K562 (cell line): ENCODE data around the gene HOXB5. TPM values are rescaled to one million over a fixed set of nuclear protein-coding genes. Genes with fewer than 3 reads are reported as not detected.

Experiments
- ADNP ChIP-seq: fragments of 200-800 bp; sonication (Bioruptor generic); IDR thresholded peaks from 2 replicates; pipeline ENCODE4 v1.6.1; 2016; ENCODE audit warnings: missing genetic modification characterization, missing compliant biosample characterization
- BRD4 ChIP-seq: fragments of 200-600 bp; sonication (generic); IDR thresholded peaks from 2 replicates; pipeline ENCODE4 v1.6.1; 2017; ENCODE audit warnings: inconsistent platforms
- C11orf30 ChIP-seq: fragments of 450-650 bp; IDR thresholded peaks from 2 replicates; pipeline ENCODE4 v1.6.1; 2016; ENCODE audit warnings: low read depth, mild to moderate bottlenecking
- DNMT1 ChIP-seq: fragments of 450-650 bp; IDR thresholded peaks from 2 replicates; pipeline ENCODE4 v1.6.1; 2016; ENCODE audit warnings: antibody characterized with exemption, mild to moderate bottlenecking
- EGR1 ChIP-seq: fragments of 450-650 bp; conservative IDR thresholded peaks from 2 replicates; pipeline ENCODE4 v1.6.1; 2017; ENCODE audit warnings: mild to moderate bottlenecking
- EHMT2 ChIP-seq: fragments of 450-650 bp; IDR thresholded peaks from 2 replicates; pipeline ENCODE4 v1.6.1; 2018; ENCODE audit warnings: antibody characterized with exemption
- FOXM1 ChIP-seq, 2 experiments: fragments of 450-650 bp in 1 of 2; sonication (generic) in 1 of 2; formaldehyde crosslinking in 1 of 2; IDR thresholded peaks; 2 replicates each; pipeline versions ENCODE4 v1.6.1 to v1.9.0; 2017 to 2022; ENCODE audit warnings: low read depth in 2 of 2, mild to moderate bottlenecking in 2 of 2, missing genetic modification reagents in 1 of 2, moderate library complexity in 1 of 2
- GTF2A2 ChIP-seq: IDR thresholded peaks from 2 replicates; pipeline ENCODE4 v1.6.1; 2016; ENCODE audit warnings: mild to moderate bottlenecking, missing genetic modification characterization, missing compliant biosample characterization
- HDGF ChIP-seq: fragments of 450-650 bp; IDR thresholded peaks from 2 replicates; pipeline ENCODE4 v1.6.1; 2016
- HIVEP1 ChIP-seq: fragments of 250-450 bp; sonication (Bioruptor Pico); IDR thresholded peaks from 2 replicates; pipeline ENCODE4 v1.4.0; 2020; ENCODE audit warnings: mild to moderate bottlenecking
- KDM1A ChIP-seq, 2 experiments: fragments of 450-650 bp; IDR thresholded peaks; 2 replicates each; pipeline ENCODE4 v1.6.1; 2016; ENCODE audit warnings: mild to moderate bottlenecking in 2 of 2
- NR2F6 ChIP-seq: fragments of 450-650 bp; formaldehyde crosslinking; IDR thresholded peaks from 2 replicates; pipeline ENCODE4 v1.4.0; 2020; ENCODE audit warnings: mild to moderate bottlenecking
- PHF20 ChIP-seq: fragments of 450-650 bp; IDR thresholded peaks from 2 replicates; pipeline ENCODE4 v1.6.1; 2018; ENCODE audit not compliant: partially characterized antibody
- SMARCE1 ChIP-seq: fragments of 450-650 bp; IDR thresholded peaks from 2 replicates; pipeline ENCODE4 v1.7.1; 2016; ENCODE audit warnings: mild to moderate bottlenecking
- TSC22D4 ChIP-seq: fragments of 450-650 bp; IDR thresholded peaks from 2 replicates; pipeline ENCODE4 v1.6.1; 2016; ENCODE audit warnings: missing genetic modification characterization, missing biosample characterization, control low read depth
- ZBTB8A ChIP-seq: fragments of 450-650 bp; IDR thresholded peaks from 2 replicates; pipeline ENCODE4 v1.6.1; 2018; ENCODE audit warnings: mild to moderate bottlenecking, moderate library complexity; ENCODE audit not compliant: partially characterized antibody
- ZKSCAN3 ChIP-seq: fragments of 250-450 bp; sonication (Bioruptor Pico); IDR thresholded peaks from 2 replicates; pipeline ENCODE4 v1.4.0; 2020
- ZNF143 ChIP-seq: sonication (generic); formaldehyde crosslinking; IDR thresholded peaks from 2 replicates; pipeline ENCODE4 v1.9.0; 2022; ENCODE audit warnings: mild to moderate bottlenecking, missing genetic modification reagents
- ZNF274 ChIP-seq: IDR thresholded peaks from 2 replicates; pipeline ENCODE4 v1.6.1; 2011; ENCODE audit warnings: low read depth, mild to moderate bottlenecking, low read length, moderate library complexity, borderline replicate concordance
- ZNF324 ChIP-seq: fragments of 250-450 bp; sonication (Bioruptor Pico); IDR thresholded peaks from 2 replicates; pipeline ENCODE4 v1.4.0; 2020; ENCODE audit warnings: mild to moderate bottlenecking
- polyA plus RNA-seq, 8 experiments: library from polyadenylated mRNA; depleted of rRNA in 4 of 8; stranded (reverse) in 5 of 8; unstranded in 3 of 8; fragments of >200 nt; fragmentation: Nextera tagmentation in 2 of 8; fragmentation: Illumina TruSeq in 1 of 8; extraction: Ambion mirVana in 2 of 8; extraction: Trizol in 1 of 8; gene quantifications; 2 replicates each; pipeline versions ENCODE4 v1.2.1 to v1.2.3, GENCODE V29; 2011 to 2014; ENCODE audit warnings: inconsistent platforms in 1 of 8, missing spikeins in 1 of 8
- total RNA-seq, 7 experiments: library from RNA; depleted of rRNA in 6 of 7; stranded (reverse); fragments of >200 nt in 6 of 7; fragmentation: Illumina TruSeq in 2 of 7; extraction: Trizol in 2 of 7; gene quantifications; 2 replicates each; pipeline versions ENCODE4 v1.2.1 to v1.2.3, GENCODE V29; 2011 to 2021; ENCODE audit warnings: low replicate concordance in 1 of 7
- TF ChIP-seq, protein P1 (sequence below): sonication (generic); formaldehyde crosslinking; IDR thresholded peaks from 2 replicates; pipeline ENCODE4 v1.8.0; 2022; ENCODE audit warnings: mild to moderate bottlenecking, missing genetic modification reagents
- TF ChIP-seq, protein P2 (sequence below): fragments of 250-450 bp; sonication (Bioruptor Pico); IDR thresholded peaks from 2 replicates; pipeline ENCODE4 v1.4.0; 2020; ENCODE audit warnings: mild to moderate bottlenecking, moderate library complexity
- TF ChIP-seq, protein P3 (sequence below): IDR thresholded peaks from 2 replicates; pipeline ENCODE4 v1.6.1; 2014; ENCODE audit warnings: antibody characterized with exemption
- TF ChIP-seq, protein P4 (sequence below): fragments of 200-400 bp; formaldehyde crosslinking; IDR thresholded peaks from 2 replicates; pipeline ENCODE4 v1.6.1; 2017; ENCODE audit warnings: mild to moderate bottlenecking, low read depth, low read length, moderate library complexity
- TF ChIP-seq, protein P5 (sequence below): fragments of 450-650 bp; formaldehyde crosslinking; IDR thresholded peaks from 2 replicates; pipeline ENCODE4 v1.4.0; 2020; ENCODE audit warnings: mild to moderate bottlenecking, moderate library complexity

The HOXB5 gene
- total and polyA plus RNA-seq, 9 of the 15 experiments (the other 6 are each of a cell fraction or from before 2014, with no cell fraction given): 0.24 to 2.7 (median 0.65) TPM

DNA sequence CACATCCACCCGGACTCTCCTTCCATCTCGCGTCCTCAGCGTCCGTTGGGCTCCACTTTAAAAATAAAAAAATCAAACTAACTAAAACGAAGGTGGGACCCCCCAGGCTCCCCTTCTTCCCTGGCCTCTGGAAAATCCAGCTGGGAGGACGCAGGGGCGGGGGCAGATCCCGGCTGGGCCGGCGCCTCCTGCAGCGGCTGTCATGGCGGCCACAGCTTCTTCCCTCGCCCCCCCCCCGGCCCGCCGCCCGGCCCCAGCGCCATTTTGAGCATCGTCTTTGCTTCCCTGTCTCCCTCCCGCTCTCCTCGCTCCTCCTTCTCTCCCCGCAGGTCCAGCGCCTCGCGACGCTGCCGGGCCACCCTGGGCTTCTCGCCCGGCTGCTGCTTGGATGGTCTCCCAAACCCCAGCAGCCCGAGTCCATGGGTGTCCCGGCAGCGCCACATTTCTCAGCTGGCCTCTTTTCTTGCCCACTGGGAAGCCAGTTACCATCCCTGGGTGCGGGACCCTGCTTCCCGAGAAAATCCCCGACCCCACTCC, 51.9 kb downstream of the HOXB5 start (continued):
- no peak for TF ChIP-seq NR2F6 (CRISPR knock-in tag)
- TF ChIP-seq EHMT2: no peak
- peak; percentile 38; the same call in 1 of the 2 replicates for TF ChIP-seq ZNF143 (CRISPR knock-in tag)
- TF ChIP-seq, protein P1, sequence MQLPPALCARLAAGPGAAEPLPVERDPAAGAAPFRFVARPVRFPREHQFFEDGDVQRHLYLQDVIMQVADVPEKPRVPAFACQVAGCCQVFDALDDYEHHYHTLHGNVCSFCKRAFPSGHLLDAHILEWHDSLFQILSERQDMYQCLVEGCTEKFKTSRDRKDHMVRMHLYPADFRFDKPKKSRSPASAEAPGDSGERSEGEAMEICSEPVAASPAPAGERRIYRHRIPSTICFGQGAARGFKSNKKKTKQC: no peak
- TF ChIP-seq EGR1: no peak
- TF ChIP-seq, protein P2, sequence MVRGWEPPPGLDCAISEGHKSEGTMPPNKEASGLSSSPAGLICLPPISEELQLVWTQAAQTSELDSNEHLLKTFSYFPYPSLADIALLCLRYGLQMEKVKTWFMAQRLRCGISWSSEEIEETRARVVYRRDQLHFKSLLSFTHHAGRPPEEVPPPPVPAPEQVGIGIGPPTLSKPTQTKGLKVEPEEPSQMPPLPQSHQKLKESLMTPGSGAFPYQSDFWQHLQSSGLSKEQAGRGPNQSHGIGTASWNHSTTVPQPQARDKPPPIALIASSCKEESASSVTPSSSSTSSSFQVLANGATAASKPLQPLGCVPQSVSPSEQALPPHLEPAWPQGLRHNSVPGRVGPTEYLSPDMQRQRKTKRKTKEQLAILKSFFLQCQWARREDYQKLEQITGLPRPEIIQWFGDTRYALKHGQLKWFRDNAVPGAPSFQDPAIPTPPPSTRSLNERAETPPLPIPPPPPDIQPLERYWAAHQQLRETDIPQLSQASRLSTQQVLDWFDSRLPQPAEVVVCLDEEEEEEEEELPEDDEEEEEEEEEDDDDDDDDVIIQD (CRISPR knock-in tag): no peak
- no peak for TF ChIP-seq TSC22D4 (tag)
- no peak for TF ChIP-seq FOXM1 (IDR thresholded peaks at IDR 0.05; ENCODE audit: low read depth)
- no peak for TF ChIP-seq FOXM1 (CRISPR knock-in tag; IDR thresholded peaks at IDR 0.05; ENCODE audit: low read depth)
- TF ChIP-seq ZNF324: no peak
- TF ChIP-seq KDM1A (IDR thresholded peaks at IDR 0.05): no peak
- no peak for TF ChIP-seq PHF20
- TF ChIP-seq, protein P3, sequence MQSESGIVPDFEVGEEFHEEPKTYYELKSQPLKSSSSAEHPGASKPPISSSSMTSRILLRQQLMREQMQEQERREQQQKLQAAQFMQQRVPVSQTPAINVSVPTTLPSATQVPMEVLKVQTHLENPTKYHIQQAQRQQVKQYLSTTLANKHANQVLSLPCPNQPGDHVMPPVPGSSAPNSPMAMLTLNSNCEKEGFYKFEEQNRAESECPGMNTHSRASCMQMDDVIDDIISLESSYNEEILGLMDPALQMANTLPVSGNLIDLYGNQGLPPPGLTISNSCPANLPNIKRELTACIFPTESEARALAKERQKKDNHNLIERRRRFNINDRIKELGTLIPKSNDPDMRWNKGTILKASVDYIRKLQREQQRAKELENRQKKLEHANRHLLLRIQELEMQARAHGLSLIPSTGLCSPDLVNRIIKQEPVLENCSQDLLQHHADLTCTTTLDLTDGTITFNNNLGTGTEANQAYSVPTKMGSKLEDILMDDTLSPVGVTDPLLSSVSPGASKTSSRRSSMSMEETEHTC: no peak
- TF ChIP-seq ZBTB8A: no peak
- TF ChIP-seq, protein P4, sequence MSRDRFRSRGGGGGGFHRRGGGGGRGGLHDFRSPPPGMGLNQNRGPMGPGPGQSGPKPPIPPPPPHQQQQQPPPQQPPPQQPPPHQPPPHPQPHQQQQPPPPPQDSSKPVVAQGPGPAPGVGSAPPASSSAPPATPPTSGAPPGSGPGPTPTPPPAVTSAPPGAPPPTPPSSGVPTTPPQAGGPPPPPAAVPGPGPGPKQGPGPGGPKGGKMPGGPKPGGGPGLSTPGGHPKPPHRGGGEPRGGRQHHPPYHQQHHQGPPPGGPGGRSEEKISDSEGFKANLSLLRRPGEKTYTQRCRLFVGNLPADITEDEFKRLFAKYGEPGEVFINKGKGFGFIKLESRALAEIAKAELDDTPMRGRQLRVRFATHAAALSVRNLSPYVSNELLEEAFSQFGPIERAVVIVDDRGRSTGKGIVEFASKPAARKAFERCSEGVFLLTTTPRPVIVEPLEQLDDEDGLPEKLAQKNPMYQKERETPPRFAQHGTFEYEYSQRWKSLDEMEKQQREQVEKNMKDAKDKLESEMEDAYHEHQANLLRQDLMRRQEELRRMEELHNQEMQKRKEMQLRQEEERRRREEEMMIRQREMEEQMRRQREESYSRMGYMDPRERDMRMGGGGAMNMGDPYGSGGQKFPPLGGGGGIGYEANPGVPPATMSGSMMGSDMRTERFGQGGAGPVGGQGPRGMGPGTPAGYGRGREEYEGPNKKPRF: no peak
- TF ChIP-seq, protein P5, sequence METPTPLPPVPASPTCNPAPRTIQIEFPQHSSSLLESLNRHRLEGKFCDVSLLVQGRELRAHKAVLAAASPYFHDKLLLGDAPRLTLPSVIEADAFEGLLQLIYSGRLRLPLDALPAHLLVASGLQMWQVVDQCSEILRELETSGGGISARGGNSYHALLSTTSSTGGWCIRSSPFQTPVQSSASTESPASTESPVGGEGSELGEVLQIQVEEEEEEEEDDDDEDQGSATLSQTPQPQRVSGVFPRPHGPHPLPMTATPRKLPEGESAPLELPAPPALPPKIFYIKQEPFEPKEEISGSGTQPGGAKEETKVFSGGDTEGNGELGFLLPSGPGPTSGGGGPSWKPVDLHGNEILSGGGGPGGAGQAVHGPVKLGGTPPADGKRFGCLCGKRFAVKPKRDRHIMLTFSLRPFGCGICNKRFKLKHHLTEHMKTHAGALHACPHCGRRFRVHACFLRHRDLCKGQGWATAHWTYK (CRISPR knock-in tag): no peak
- TF ChIP-seq GTF2A2 (tag): no peak
- TF ChIP-seq SMARCE1: no peak
- TF ChIP-seq HDGF: no peak
- TF ChIP-seq ZNF274: no peak
- peak; percentile 74; the same call in 1 of the 2 replicates for TF ChIP-seq BRD4
- no peak for TF ChIP-seq C11orf30
- TF ChIP-seq ZKSCAN3: no peak
- TF ChIP-seq HIVEP1 (CRISPR knock-in tag): no peak
- no peak for TF ChIP-seq ADNP (tag)
- no peak for TF ChIP-seq DNMT1
